ENCODE measurements around the gene BLID.

BLID gene

DNA sequence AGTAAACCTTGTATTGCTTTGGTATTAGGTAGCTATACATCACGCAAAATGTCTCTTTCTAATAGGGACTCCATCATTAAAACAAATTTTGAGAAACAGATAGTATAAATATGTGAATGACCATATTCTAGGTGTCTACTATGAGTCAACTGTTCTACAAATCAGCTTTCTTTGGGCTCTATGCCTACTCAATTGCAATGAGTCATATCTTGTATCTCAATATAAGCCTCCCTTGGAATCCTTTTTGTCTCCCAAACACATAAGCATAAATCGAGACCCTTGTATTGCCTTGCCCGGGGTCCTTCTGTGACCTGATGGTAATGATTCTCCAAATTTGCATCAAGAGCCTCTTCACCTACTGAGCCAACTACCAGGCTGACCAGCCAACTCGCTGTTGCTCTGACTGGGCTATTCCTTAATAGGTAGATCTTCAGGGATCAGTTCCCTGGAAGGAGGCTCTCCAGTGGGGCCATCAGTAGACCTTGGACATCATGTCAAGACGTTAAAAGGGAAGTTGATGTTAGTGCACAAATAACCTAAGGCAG is 22.2 kb downstream of the BLID start:
- no peak overlapping the region for H3K27ac ChIP-seq
- TF ChIP-seq, protein P1, sequence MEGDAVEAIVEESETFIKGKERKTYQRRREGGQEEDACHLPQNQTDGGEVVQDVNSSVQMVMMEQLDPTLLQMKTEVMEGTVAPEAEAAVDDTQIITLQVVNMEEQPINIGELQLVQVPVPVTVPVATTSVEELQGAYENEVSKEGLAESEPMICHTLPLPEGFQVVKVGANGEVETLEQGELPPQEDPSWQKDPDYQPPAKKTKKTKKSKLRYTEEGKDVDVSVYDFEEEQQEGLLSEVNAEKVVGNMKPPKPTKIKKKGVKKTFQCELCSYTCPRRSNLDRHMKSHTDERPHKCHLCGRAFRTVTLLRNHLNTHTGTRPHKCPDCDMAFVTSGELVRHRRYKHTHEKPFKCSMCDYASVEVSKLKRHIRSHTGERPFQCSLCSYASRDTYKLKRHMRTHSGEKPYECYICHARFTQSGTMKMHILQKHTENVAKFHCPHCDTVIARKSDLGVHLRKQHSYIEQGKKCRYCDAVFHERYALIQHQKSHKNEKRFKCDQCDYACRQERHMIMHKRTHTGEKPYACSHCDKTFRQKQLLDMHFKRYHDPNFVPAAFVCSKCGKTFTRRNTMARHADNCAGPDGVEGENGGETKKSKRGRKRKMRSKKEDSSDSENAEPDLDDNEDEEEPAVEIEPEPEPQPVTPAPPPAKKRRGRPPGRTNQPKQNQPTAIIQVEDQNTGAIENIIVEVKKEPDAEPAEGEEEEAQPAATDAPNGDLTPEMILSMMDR (conservative IDR thresholded peaks at IDR 0.05): no peak

DNA sequence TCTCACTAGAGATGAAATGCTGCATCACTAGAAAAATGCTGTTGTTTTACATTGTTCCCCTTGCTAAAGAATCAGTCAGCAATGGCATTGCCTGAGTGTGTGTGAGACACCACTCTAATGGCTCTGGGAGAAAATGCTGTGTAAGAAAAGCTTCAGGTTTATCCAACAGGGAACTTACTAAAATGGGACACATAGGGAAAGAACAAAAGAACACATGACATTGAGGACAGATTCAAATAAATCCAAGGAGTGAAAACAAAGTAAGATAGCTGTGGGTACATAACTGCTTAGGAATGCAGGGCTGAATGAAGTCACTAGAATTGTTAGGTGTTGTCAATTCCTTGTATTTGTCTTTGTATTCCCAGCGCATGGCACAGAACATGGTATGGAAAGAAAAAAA is 24.2 kb downstream of the BLID start:
- TF ChIP-seq, protein P1 (conservative IDR thresholded peaks at IDR 0.05): no peak
- H3K27ac ChIP-seq: no peak overlapping the region

DNA sequence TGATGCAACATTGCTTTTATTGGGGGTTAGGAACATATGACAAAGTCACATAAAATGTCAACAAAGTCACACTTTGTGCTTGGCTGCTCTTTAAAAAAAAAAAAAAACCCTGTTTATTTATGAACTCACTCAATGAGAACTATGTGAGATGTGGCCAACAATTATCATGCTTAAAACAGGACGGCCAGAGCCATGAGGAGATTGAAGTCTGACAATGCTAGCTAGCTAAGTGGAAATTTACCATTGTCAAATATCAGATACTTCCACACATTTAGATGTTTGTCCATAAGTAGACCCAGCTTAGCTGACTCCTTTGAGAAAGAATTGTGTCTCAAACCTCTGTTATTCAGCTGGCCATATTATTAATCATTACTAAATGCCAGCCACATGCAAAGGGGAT is 26.9 kb downstream of the BLID start:
- TF ChIP-seq, protein P1 (conservative IDR thresholded peaks at IDR 0.05): no peak
- no peak overlapping the region for H3K27ac ChIP-seq

DNA sequence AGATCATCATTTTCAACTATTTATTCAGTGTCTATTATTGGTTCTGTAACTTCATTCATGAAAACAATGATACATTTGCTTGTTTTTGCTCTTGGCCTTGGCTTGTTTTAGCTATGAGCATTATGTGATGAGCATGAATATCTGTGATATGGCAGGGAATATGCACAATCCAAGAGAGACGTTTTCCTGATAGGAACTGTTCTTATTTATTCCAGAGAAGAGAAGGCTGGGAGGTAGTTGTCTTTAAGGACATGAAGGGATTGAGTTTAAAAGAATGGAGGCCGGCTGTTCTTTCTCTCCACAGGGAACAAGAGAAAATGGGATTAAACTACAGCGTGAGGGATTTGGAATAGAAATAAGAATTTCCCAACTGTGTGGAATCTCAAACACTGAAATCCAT is 30.3 kb downstream of the BLID start:
- H3K27ac ChIP-seq: no peak overlapping the region
- TF ChIP-seq, protein P1 (conservative IDR thresholded peaks at IDR 0.05): no peak

DNA sequence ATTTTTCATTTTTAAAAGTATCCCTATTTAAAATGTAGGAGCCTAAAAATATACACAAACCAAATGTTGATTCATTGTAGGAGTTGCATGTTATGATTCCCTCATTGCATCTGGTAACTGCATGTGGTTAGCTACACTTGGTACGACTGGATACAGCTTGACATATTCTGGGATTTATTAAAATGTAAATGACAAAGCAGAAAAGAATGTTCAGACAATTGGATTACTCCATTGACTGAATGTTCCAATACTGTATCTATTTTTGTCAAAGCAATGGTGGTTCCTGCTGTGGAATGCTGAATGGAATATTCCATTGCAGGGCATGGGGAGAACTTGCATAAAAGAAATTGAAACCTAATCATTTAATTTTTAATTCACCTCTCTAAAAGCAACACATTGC is 30.8 kb downstream of the BLID start:
- H3K27ac ChIP-seq: no peak overlapping the region
- TF ChIP-seq, protein P1 (conservative IDR thresholded peaks at IDR 0.05): no peak

DNA sequence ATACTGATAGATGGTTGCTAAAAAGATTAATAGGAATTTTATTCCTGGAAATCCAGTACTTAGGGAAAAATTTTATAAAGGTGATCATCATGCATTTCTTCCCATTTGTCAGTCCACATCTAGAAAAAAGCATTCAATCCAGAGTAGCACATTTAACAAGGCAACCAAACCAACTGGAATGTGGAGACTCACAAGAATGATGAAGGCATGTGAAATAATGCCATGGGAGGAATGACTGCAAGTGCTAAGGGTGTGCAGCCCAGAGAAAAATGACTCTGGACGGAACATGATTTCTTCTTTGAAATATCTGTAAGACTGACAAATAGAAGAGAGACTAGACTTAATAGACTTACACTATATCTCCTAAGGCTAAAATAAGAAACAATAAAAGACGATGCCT is 33.8 kb downstream of the BLID start:
- TF ChIP-seq, protein P1 (conservative IDR thresholded peaks at IDR 0.05): no peak
- H3K27ac ChIP-seq: no peak overlapping the region

DNA sequence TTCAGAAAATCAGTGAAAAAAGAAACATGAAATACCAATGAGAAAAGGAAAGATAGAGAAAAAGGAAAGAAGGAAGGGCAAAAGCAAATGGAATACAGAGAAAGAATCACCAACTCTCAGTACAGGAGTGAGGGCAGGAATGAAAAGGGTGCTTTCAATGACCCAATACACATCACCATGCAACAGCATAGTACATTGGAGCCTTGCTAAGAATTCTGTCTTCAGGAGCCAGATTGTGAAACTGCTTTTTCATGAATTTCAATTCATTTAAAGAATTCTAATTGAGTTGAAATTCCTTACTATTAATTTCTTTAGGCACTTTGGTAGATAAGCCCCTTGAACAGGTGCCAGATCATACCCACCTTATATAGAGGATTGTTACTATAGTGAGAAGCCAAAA is 34.9 kb downstream of the BLID start:
- H3K27ac ChIP-seq: no peak overlapping the region
- TF ChIP-seq, protein P1 (conservative IDR thresholded peaks at IDR 0.05): no peak
